Neural progenitor cell (in vitro differentiated cells): ENCODE data around the gene LUZP1. TPM values are rescaled to one million over a fixed set of nuclear protein-coding genes. Genes with fewer than 3 reads are reported as not detected.
A peak's percentile ranks its signal among the peaks of the same experiment; 100 is the strongest.

Experiments
- DNase-seq: peaks from one replicate; pipeline ENCODE4 v3.0.0-alpha.2; 2016; ENCODE audit warnings: low spot score
- H2AFZ ChIP-seq: fragments of 200-600 bp; sonication (generic); replicated peaks from 2 replicates; pipeline ENCODE4 v1.6.1; 2016; ENCODE audit warnings: antibody characterized with exemption
- H3F3A ChIP-seq: fragments of 200-600 bp; sonication (generic); 2 replicates; pipeline ENCODE4 v1.6.1; 2016; ENCODE audit warnings: antibody characterized with exemption, low read depth
- H3K27ac ChIP-seq: fragments of 200-600 bp; sonication (generic); 2 replicates; pipeline ENCODE4 v1.5.1; 2016; ENCODE audit warnings: mild to moderate bottlenecking
- H3K27me3 ChIP-seq: fragments of 200-600 bp; sonication (generic); 2 replicates; pipeline ENCODE4 v1.6.1; 2016; ENCODE audit warnings: mild to moderate bottlenecking, moderate library complexity
- H3K36me3 ChIP-seq: fragments of 200-600 bp; sonication (generic); 2 replicates; pipeline ENCODE4 v1.5.1; 2016
- H3K4me1 ChIP-seq: fragments of 200-600 bp; sonication (generic); 2 replicates; pipeline ENCODE4 v1.6.1; 2016; ENCODE audit warnings: mixed run types
- H3K4me2 ChIP-seq: fragments of 200-600 bp; sonication (generic); 2 replicates; pipeline ENCODE4 v1.6.1; 2016
- H3K4me3 ChIP-seq: fragments of 200-600 bp; sonication (generic); 2 replicates; pipeline ENCODE4 v1.5.1; 2016
- H3K79me2 ChIP-seq: fragments of 200-600 bp; sonication (generic); 2 replicates; pipeline ENCODE4 v1.6.1; 2016; ENCODE audit warnings: low read depth
- H3K9ac ChIP-seq: fragments of 200-600 bp; sonication (generic); 2 replicates; pipeline ENCODE4 v1.6.1; 2016
- H3K9me3 ChIP-seq: fragments of 200-600 bp; sonication (generic); 2 replicates; pipeline ENCODE4 v1.5.1; 2016; ENCODE audit warnings: low read depth
- H4K20me1 ChIP-seq: fragments of 200-600 bp; sonication (generic); 2 replicates; pipeline ENCODE4 v1.6.1; 2016; ENCODE audit warnings: low read depth
- H3K27ac Mint-ChIP-seq: 3 replicates; pipeline ENCODE4 v1.8.0; 2021; ENCODE audit warnings: mixed read lengths
- H3K27me3 Mint-ChIP-seq: 2 replicates; pipeline ENCODE4 v1.8.0; 2022; ENCODE audit warnings: low read depth, mild to moderate bottlenecking, inconsistent platforms, moderate library complexity, mixed read lengths; ENCODE audit not compliant: insufficient read depth
- H3K36me3 Mint-ChIP-seq: 3 replicates; pipeline ENCODE4 v1.8.0; 2021; ENCODE audit warnings: mixed read lengths
- H3K4me1 Mint-ChIP-seq: 3 replicates; pipeline ENCODE4 v1.8.0; 2021; ENCODE audit warnings: mixed read lengths
- H3K4me3 Mint-ChIP-seq: 3 replicates; pipeline ENCODE4 v1.8.0; 2021; ENCODE audit warnings: mild to moderate bottlenecking, moderate library complexity, mixed read lengths
- H3K9me3 Mint-ChIP-seq: 3 replicates; pipeline ENCODE4 v1.8.0; 2020; ENCODE audit warnings: mixed read lengths
- EZH2 ChIP-seq: fragments of 200-600 bp; sonication (generic); IDR thresholded peaks from 2 replicates; pipeline ENCODE4 v1.6.1; 2017; ENCODE audit warnings: antibody characterized with exemption, mild to moderate bottlenecking, moderate library complexity
- EZH2phosphoT487 ChIP-seq: fragments of 200-600 bp; sonication (generic); IDR thresholded peaks from 2 replicates; pipeline ENCODE4 v1.6.1; 2017; ENCODE audit warnings: antibody characterized with exemption
- total RNA-seq: library from RNA; depleted of rRNA; stranded (reverse); fragments of >200 nt; gene quantifications from 2 replicates; pipeline ENCODE4 v1.2.3, GENCODE V29; 2015; ENCODE audit warnings: low replicate concordance
- TF ChIP-seq, protein P1 (sequence below): fragments of 200-600 bp; sonication (generic); IDR thresholded peaks from 2 replicates; pipeline ENCODE4 v1.5.1; 2017; ENCODE audit warnings: antibody characterized with exemption, mild to moderate bottlenecking

LUZP1 gene
- total RNA-seq, 1 donor from 2014 or later, result 39.1 TPM

DNA sequence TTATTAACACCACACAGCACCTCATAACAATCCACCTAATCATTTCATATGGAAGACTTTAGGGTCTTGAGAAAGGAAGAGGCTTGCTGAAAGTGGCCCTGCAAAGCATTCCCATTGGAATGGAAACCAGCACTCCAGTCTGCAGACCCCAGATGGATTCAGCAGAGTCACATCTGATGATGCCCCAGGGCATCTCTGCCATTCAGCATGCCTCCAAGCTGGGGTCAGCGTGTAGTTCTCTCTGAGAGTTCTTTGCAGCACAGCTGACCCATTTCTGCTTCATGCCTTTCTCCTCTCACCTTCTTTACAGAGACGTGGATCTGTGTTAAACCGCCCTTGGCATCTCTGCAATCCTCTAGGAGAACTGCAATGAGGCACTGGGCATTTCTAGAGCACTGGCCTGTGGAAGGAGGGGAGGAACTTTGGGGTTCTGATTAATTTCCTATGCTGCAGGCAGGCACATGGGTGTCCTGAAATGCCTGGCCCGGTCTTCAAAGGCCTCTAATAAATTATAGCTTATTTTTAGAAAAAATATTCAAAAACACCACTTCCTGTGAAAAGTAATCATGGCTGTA lies 2.6 kb upstream of the LUZP1 start:
- Mint-ChIP-seq H3K27me3 (peaks cover 4% of the 10 kb centered on the region), H3K9me3 (no peaks in the 10 kb centered on the region), H3K27ac (no peak overlapping the region), H3K4me3 (no peak overlapping the region), H3K36me3 (no peaks in the 10 kb centered on the region), H3K4me1 (peaks cover 16% of the 10 kb centered on the region)
- H3K9me3 ChIP-seq, result no peaks in the 10 kb centered on the region
- no peak for DNase-seq
- H3K4me2 ChIP-seq, result no peak overlapping the region
- peaks cover 15% of the 10 kb centered on the region for H3K79me2 ChIP-seq
- H3K27me3 ChIP-seq, result peaks cover 19% of the 10 kb centered on the region
- peaks cover 15% of the 10 kb centered on the region for H3F3A ChIP-seq
- no peak overlapping the region for H3K9ac ChIP-seq
- peaks cover 6% of the 10 kb centered on the region for H3K4me1 ChIP-seq
- no peaks in the 10 kb centered on the region for H3K36me3 ChIP-seq
- H4K20me1 ChIP-seq, result peaks cover 14% of the 10 kb centered on the region
- no peak overlapping the region for H3K4me3 ChIP-seq
- TF ChIP-seq EZH2, result no peak
- TF ChIP-seq EZH2phosphoT487, result no peak
- TF ChIP-seq, protein P1, sequence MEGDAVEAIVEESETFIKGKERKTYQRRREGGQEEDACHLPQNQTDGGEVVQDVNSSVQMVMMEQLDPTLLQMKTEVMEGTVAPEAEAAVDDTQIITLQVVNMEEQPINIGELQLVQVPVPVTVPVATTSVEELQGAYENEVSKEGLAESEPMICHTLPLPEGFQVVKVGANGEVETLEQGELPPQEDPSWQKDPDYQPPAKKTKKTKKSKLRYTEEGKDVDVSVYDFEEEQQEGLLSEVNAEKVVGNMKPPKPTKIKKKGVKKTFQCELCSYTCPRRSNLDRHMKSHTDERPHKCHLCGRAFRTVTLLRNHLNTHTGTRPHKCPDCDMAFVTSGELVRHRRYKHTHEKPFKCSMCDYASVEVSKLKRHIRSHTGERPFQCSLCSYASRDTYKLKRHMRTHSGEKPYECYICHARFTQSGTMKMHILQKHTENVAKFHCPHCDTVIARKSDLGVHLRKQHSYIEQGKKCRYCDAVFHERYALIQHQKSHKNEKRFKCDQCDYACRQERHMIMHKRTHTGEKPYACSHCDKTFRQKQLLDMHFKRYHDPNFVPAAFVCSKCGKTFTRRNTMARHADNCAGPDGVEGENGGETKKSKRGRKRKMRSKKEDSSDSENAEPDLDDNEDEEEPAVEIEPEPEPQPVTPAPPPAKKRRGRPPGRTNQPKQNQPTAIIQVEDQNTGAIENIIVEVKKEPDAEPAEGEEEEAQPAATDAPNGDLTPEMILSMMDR, result no peak
- no peak overlapping the region for H3K27ac ChIP-seq
- H2AFZ ChIP-seq, result no peak overlapping the region

DNA sequence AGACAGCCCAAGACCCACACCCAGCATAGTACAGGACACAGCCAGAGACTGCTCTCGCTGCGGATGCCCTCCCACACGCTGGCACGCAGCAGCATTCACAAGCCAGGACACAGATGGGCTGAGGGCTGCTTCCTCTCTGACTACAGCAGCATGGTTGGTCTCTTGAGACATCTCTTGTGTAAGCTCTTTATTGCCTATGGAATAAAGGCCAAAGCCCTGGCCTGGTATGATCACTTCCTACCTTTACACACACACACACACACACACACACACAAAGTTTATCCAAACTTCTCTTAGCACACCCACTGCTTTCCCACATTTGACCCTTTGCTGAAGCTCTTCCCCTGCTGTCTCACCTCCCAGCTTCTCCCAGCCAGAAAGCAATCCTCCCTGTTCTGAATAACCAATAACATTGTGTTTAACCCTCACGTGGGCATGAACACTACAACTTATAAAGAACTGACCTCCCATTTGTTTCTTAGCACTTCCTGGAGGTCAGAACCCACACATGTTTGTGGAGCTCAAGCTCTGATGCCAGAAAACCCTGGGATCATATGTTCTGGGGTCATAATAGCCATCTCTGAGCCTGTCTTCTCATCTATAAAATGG lies 1.2 kb upstream of the LUZP1 start:
- Histone ChIP-seq H3F3A (peaks cover 15% of the 10 kb centered on the region), H3K27ac (no peak overlapping the region), H3K79me2 (peaks cover 29% of the 10 kb centered on the region), H2AFZ (no peak overlapping the region), H3K27me3 (peaks cover 4% of the 10 kb centered on the region), H3K9ac (no peak overlapping the region), H4K20me1 (peaks cover 29% of the 10 kb centered on the region), H3K4me2 (no peak overlapping the region), H3K4me1 (peaks cover 6% of the 10 kb centered on the region), H3K9me3 (no peaks in the 10 kb centered on the region), H3K4me3 (no peak overlapping the region), H3K36me3 (no peaks in the 10 kb centered on the region)
- H3K27me3 Mint-ChIP-seq, result peaks cover 2% of the 10 kb centered on the region
- peak; percentile 23 for DNase-seq
- peak overlapping the region; percentile 100 for H3K4me3 Mint-ChIP-seq
- H3K4me1 Mint-ChIP-seq, result peaks cover 18% of the 10 kb centered on the region
- peaks cover 1% of the 10 kb centered on the region for H3K36me3 Mint-ChIP-seq
- no peak overlapping the region for H3K27ac Mint-ChIP-seq
- TF ChIP-seq EZH2, result no peak
- no peak for TF ChIP-seq EZH2phosphoT487
- TF ChIP-seq, protein P1, result no peak
- no peaks in the 10 kb centered on the region for H3K9me3 Mint-ChIP-seq

GRCh38 chr1:23169195-23169575 lies 529 bp upstream of the LUZP1 start:
- DNase-seq, result no peak
- no peak for TF ChIP-seq EZH2
- TF ChIP-seq, protein P1, result no peak
- TF ChIP-seq EZH2phosphoT487, result no peak
- H3K27me3 ChIP-seq, result no peaks in the 10 kb centered on the region
- peaks cover 15% of the 10 kb centered on the region for H3F3A ChIP-seq
- H3K9me3 ChIP-seq, result no peaks in the 10 kb centered on the region
- Mint-ChIP-seq H3K27me3 (peaks cover 2% of the 10 kb centered on the region), H3K4me1 (peaks cover 18% of the 10 kb centered on the region), H3K27ac (peak overlapping the region; percentile 17), H3K36me3 (peaks cover 1% of the 10 kb centered on the region), H3K4me3 (peak overlapping the region; percentile 100), H3K9me3 (no peaks in the 10 kb centered on the region)
- H2AFZ ChIP-seq, result no peak overlapping the region
- peak overlapping the region; percentile 14 for H3K4me2 ChIP-seq
- H3K4me1 ChIP-seq, result peaks cover 6% of the 10 kb centered on the region
- peaks cover 35% of the 10 kb centered on the region for H4K20me1 ChIP-seq
- peak overlapping the region; percentile 94 for H3K4me3 ChIP-seq
- no peaks in the 10 kb centered on the region for H3K36me3 ChIP-seq
- peaks cover 36% of the 10 kb centered on the region for H3K79me2 ChIP-seq
- H3K9ac ChIP-seq, result no peak overlapping the region
- H3K27ac ChIP-seq, result no peak overlapping the region
